GM21360 (cell line): Measurements from ENCODE around the gene EIF2AK3.
A peak's percentile ranks its signal among the peaks of the same experiment; 100 is the strongest.
"Not testable (repeated sequence)": the region's sequence is repeated elsewhere in the genome, so short reads cannot be mapped to it uniquely, and the experiment has no call there.

ENCODE experiments used
- ATAC-seq: cut with Tn5 transposase; IDR thresholded peaks from one replicate; pipeline ENCODE4 v1.9.1; 2021; ENCODE audit warnings: mild to moderate bottlenecking, moderate library complexity; ENCODE audit not compliant: unreplicated experiment

Gene EIF2AK3

GRCh38 chr2:88599527-88599926 is 27.7 kb downstream of the EIF2AK3 start:
- ATAC-seq = no peak

- ATAC-seq = no peak
Measured at GRCh38 chr2:88597168-88597567, 30.1 kb downstream of the EIF2AK3 start.

DNA sequence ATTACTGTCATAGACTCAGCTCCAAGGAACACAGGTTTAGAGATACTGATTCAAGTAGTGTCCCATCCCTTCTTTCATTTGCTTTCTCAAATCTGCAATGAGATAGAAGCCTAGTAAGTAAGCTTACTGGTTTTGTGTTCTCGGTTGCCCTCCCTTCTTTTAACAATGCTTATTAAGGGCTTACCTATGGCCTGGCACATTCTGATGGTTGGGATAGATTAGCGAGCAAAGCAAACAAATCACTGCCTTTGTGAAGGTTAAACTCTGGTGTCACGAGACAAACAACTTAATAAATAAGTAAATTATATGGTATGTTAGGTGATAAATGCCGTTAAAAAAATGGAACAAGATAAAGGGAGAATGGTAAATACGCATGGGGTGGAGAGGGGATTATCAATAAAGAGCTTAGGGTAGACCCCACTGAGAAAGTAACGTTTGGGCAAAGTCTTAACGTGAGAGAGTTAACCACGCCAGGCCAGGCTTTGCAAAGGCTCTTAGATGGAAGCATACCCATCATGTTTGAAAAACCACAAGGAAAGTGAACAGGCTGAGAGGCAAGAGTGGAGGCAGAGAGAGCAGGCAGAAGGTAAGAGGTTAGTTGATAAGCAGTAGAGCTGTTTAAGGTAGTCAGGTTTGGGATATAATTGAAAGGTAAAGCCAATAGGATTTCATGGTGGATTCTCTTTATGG is 31.0 kb downstream of the EIF2AK3 start:
- ATAC-seq = no peak

DNA sequence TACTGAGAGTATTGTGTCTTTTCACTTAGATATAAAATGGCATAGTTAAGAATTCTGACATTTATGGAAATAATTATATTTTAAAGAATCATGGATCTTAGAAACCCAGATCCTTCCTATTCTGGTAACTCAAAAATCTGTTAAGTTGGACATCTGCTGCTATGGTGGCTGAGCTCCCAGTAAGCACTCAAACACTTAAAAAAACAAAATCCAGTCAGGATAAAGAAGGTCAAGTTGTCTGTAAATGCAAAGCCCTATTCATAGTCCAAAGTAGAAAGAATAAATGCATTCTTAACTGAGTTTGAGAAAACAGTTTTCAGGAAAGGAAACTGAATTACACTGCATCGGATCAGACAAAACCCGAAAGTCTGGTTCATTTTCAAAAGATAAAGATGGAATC is 35.6 kb downstream of the EIF2AK3 start:
- ATAC-seq = no peak

GRCh38 chr2:88590998-88591613 is 36.2 kb downstream of the EIF2AK3 start:
- ATAC-seq = no peak

GRCh38 chr2:88585969-88586368 is 41.3 kb downstream of the EIF2AK3 start:
- ATAC-seq = no peak

GRCh38 chr2:88582030-88582429 is 45.2 kb downstream of the EIF2AK3 start:
- ATAC-seq = no peak

GRCh38 chr2:88580088-88580487 is 47.2 kb downstream of the EIF2AK3 start:
- ATAC-seq = no peak

DNA sequence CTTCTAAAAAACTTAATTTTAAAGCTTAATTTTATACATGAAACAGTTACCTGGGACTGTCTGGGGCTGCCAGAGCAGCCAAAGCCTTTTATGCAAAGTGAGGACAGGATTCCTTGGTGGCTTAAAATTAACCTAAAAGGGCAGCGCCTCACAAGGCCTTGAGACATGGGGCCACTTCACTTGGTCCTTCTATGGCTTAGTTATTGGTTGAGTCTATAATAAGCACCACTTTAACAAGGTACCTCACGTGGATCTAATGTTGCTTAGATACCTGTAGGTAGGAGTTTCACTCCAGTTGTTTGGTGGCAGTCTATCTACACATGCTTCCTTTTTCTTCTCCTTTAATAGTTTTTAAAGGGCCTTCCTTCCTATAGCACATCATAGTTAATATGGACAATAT is 51.6 kb downstream of the EIF2AK3 start:
- no peak for ATAC-seq

DNA sequence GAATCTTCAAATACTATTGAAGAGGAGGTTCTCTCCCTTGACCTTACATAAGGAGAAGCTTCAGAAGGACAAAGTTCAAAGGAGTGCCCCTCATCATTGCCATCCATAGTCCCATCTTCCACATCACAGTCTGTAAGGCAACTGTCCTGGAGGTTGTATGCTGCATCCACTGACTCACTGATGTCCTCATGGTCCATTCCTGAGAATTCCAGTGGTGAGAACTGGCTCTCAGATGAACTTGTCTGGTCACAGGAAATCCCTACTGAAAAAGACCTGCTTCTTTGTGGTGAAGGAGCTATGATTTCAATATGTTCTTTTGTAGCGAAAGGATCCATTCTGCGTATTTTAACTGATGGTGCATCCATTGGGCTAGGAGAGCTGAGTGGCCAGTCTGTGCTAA is 52.2 kb downstream of the EIF2AK3 start:
- ATAC-seq = no peak

- peak; percentile 90 for ATAC-seq
Measured at GRCh38 chr2:88574445-88574844, 52.8 kb downstream of the EIF2AK3 start.

DNA sequence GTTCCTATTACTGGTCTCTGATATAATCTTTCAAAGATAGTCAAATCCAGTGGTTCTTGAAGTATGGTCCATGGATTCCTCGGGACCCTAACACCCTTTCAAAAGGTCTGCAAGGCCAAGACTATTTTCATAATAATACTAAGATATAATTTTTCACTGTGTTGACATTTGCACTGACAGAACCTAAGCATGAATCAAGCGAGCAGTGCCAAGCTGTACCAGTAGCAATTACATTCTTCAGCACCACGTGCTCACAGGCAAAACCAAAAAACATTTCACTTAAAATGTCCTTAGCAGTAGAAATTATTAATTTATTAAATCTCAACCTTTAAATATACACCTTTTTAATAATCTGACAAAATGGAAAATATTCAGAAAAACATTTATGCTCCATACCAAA is 59.1 kb downstream of the EIF2AK3 start:
- no peak for ATAC-seq

- ATAC-seq = no peak
Measured at GRCh38 chr2:88564402-88564801, 62.9 kb downstream of the EIF2AK3 start.

DNA sequence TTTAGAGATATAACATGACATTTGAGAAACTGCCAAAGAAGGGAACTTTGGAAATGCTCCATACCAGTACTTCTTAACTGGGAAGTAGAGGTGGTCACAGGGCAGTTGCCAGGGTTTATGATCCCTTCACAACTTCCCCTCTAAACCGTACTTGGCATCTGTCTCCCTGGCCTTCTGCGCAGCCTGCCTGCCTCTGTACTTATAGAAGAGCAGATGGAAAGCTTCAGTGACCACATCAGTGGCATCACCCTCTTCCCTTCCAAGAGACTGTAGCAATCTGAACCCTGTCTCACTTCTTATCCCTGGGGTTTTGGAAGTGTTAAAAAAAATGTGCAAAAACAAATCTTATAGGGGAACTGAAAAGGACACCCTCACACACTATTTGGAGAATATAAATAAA is 64.1 kb downstream of the EIF2AK3 start:
- no peak for ATAC-seq

DNA sequence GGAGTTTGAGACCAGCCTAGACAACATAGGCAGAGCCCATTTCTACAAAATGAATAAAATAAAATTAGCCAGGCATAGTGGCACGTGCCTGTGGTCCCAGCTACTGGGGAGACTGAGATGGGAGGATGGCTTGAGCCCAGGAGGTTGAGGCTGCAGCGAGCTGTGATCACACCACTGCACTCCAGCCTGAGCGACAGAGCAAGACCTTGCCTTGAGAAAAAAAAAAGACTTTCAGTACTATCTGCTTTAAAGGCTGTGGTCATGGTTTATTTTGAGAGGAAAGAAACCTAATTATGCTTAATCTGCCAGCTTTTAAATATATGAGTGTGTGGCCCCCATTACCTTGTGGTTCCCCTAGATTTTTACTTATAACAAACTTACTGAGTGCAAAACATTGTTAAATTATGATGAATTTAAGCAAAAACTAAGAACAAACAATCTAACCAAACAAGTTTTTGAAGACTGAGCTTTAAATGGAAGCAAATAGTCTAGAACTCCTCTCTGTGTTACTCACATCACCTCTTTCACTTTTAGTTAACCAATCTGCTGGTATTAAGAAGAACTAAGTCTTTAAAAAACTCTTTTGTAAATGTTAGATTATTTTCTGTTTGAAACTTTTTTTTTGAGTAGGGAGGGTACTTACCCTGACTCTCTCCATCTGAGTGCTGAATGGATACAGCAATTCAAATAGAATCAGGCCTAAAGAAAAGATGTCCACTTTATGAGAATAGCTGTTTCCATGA is 65.4 kb downstream of the EIF2AK3 start:
- ATAC-seq = peak; percentile 67

- ATAC-seq = no peak
Measured at GRCh38 chr2:88560619-88561307, 66.5 kb downstream of the EIF2AK3 start.

DNA sequence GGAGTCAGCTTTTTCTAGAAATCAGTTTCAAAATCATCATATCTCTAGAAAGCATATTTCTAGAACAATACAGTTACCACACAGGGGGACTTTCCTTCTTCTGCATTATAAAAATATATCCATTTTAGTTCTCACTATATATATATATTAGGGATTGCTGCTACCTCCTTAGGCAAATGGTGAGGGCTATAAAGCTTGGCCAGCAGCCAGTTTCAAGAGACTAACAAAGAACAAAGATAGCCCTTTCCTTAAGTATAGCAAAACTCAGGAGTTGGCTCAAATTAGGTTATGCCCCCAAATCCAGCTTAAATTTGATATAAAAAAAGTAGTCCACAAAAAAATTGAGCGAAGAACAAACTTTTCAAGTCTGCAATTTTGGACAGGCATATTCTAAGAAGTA is 70.0 kb downstream of the EIF2AK3 start:
- no peak for ATAC-seq

GRCh38 chr2:88556026-88556425 is 71.2 kb downstream of the EIF2AK3 start:
- ATAC-seq = no peak

GRCh38 chr2:88554189-88554588 is 73.1 kb downstream of the EIF2AK3 start:
- no peak for ATAC-seq

- ATAC-seq = no peak
Measured at GRCh38 chr2:88549616-88550292, 77.5 kb downstream of the EIF2AK3 start.

DNA sequence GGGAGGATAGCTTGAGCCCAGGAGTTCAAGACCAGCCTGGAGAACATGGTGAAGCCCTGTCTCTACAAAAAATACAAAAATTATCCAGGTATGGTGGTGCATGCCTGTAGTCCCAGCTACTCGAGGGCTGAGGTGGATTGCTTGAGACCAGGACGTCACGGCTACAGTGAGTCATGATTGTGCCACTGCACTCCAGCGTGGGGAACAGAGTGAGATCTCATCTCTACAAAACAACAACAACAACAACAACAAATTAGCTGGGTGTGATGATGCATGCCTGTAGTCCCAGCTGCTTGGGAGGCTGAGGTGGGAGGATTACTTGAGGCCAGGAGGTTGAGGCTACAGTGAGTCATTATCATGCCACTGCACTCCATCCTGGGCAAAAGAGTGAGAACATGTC is 81.0 kb downstream of the EIF2AK3 start:
- ATAC-seq = not testable (repeated sequence)
